Measurements from ENCODE around the gene EDDM3A. TPM values are rescaled to one million over a fixed set of nuclear protein-coding genes. Genes with fewer than 3 reads are reported as not detected.
"Not testable (repeated sequence)": the region's sequence is repeated elsewhere in the genome, so short reads cannot be mapped to it uniquely, and the experiment has no call there.

The EDDM3A gene
- polyA plus RNA-seq, 10 donors = not detected

GRCh38 chr14:20732979-20733635 lies 12.6 kb upstream of the EDDM3A start:
- DNase-seq = peak in 1 of 3 donors; percentile 25

GRCh38 chr14:20733684-20734429 lies 11.8 kb upstream of the EDDM3A start:
- no peak for DNase-seq

GRCh38 chr14:20734430-20734806 lies 11.3 kb upstream of the EDDM3A start:
- DNase-seq = no peak

GRCh38 chr14:20738292-20738691 lies 7.4 kb upstream of the EDDM3A start:
- not testable (repeated sequence) for DNase-seq

GRCh38 chr14:20742132-20742531 lies 3.6 kb upstream of the EDDM3A start:
- DNase-seq = no peak

- no peak for DNase-seq
Measured at GRCh38 chr14:20743556-20743955, 2.1 kb upstream of the EDDM3A start.

GRCh38 chr14:20746566-20746965 lies 879 bp downstream of the EDDM3A start:
- DNase-seq = no peak

GRCh38 chr14:20748439-20748838 lies 2.8 kb downstream of the EDDM3A start:
- no peak for DNase-seq

- DNase-seq = no peak
Measured at GRCh38 chr14:20750194-20750593, 4.5 kb downstream of the EDDM3A start.

- DNase-seq = no peak
Measured at GRCh38 chr14:20751963-20752562, 6.4 kb downstream of the EDDM3A start.

GRCh38 chr14:20754308-20754707 lies 8.6 kb downstream of the EDDM3A start:
- DNase-seq = no peak

- no peak for DNase-seq
Measured at GRCh38 chr14:20755037-20755436, 9.3 kb downstream of the EDDM3A start.

- DNase-seq = no peak
Measured at GRCh38 chr14:20757965-20758364, 12.3 kb downstream of the EDDM3A start.

GRCh38 chr14:20759465-20759864 lies 13.8 kb downstream of the EDDM3A start:
- DNase-seq = not testable (repeated sequence)

GRCh38 chr14:20760950-20761349 lies 15.3 kb downstream of the EDDM3A start:
- no peak for DNase-seq

GRCh38 chr14:20768593-20768892 lies 22.9 kb downstream of the EDDM3A start:
- DNase-seq = no peak

GRCh38 chr14:20769421-20769820 lies 23.7 kb downstream of the EDDM3A start:
- no peak for DNase-seq

- DNase-seq = no peak
Measured at GRCh38 chr14:20772650-20773049, 27.0 kb downstream of the EDDM3A start.

- no peak for DNase-seq
Measured at GRCh38 chr14:20774258-20774824, 28.7 kb downstream of the EDDM3A start.

- DNase-seq = no peak
Measured at GRCh38 chr14:20775043-20775442, 29.4 kb downstream of the EDDM3A start.

GRCh38 chr14:20775901-20776300 lies 30.2 kb downstream of the EDDM3A start:
- no peak for DNase-seq

GRCh38 chr14:20781803-20782202 lies 36.1 kb downstream of the EDDM3A start:
- DNase-seq = no peak

- DNase-seq = peak in 1 of 3 donors; percentile 23
Measured at GRCh38 chr14:20782280-20782890, 36.7 kb downstream of the EDDM3A start.
